GM12872 (cell line): ENCODE measurements around the gene PRRT1.

Experiments
- TF ChIP-seq, protein P1 (sequence below): IDR thresholded peaks from 3 replicates; pipeline ENCODE4 v1.5.1; 2011; ENCODE audit warnings: low read depth, mild to moderate bottlenecking, low read length, moderate library complexity; ENCODE audit not compliant: insufficient read depth

Gene PRRT1

GRCh38 chr6:32151863-32152768, at the start of gene PRRT1:
Gene PRRT1, minus strand, starts transcription at chr6:32151939. Its CDS starts 112 bp downstream, at chr6:32151827.
- TF ChIP-seq, protein P1, sequence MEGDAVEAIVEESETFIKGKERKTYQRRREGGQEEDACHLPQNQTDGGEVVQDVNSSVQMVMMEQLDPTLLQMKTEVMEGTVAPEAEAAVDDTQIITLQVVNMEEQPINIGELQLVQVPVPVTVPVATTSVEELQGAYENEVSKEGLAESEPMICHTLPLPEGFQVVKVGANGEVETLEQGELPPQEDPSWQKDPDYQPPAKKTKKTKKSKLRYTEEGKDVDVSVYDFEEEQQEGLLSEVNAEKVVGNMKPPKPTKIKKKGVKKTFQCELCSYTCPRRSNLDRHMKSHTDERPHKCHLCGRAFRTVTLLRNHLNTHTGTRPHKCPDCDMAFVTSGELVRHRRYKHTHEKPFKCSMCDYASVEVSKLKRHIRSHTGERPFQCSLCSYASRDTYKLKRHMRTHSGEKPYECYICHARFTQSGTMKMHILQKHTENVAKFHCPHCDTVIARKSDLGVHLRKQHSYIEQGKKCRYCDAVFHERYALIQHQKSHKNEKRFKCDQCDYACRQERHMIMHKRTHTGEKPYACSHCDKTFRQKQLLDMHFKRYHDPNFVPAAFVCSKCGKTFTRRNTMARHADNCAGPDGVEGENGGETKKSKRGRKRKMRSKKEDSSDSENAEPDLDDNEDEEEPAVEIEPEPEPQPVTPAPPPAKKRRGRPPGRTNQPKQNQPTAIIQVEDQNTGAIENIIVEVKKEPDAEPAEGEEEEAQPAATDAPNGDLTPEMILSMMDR, result no peak

- TF ChIP-seq, protein P1, result no peak
Observed at GRCh38 chr6:32200711-32201475, 49.2 kb upstream of the PRRT1 start.

- TF ChIP-seq, protein P1, result no peak
Observed at GRCh38 chr6:32198866-32199265, 47.1 kb upstream of the PRRT1 start.

- TF ChIP-seq, protein P1, result no peak
Observed at GRCh38 chr6:32198345-32198696, 46.6 kb upstream of the PRRT1 start.

DNA sequence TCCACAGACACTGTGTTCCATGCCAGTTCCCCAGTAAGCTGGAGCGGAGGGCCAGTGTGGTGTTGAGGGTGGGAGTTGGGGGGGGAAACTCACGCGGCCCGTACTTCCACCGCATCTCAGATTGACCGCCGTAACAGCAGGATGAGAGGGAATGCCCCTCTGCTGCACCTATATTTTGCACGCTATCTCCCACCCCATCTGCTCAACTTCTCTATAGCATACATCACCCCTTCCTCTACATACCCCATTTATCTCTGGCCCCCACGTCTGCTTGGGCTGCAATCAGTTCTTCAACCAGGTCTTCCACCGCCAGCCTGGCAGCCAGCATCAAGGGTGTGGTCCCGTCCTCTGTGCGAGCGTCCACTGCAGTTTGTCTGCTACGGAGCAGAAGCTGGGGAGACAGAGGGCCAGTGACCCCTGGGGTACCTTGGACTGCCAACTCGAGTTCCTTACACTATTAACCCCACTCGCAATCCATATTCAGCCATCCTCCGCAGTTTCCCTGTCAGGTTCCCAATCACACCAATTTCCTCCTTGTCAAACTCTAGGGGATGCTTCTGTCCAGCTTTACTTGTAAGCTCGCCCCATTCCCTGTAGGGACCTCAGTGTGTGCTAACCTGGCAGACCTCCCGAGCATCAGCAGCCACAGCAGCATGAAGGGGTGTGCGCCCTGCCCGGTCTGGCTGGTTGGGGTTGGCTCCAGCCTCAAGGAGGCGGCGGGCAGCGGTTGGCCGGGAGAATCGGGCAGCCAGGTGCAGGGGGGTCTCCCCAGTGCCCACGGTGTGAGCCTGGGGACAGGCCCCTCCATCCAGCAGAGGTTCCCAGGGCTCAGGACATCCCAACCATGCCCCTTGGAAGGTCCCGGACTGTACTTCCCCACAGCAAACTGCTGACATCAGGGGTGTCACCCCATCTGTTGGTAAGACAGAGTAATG, 45.2 kb upstream of the PRRT1 start:
- TF ChIP-seq, protein P1, result peak; percentile 15; the same call in 1 of the 3 replicates

DNA sequence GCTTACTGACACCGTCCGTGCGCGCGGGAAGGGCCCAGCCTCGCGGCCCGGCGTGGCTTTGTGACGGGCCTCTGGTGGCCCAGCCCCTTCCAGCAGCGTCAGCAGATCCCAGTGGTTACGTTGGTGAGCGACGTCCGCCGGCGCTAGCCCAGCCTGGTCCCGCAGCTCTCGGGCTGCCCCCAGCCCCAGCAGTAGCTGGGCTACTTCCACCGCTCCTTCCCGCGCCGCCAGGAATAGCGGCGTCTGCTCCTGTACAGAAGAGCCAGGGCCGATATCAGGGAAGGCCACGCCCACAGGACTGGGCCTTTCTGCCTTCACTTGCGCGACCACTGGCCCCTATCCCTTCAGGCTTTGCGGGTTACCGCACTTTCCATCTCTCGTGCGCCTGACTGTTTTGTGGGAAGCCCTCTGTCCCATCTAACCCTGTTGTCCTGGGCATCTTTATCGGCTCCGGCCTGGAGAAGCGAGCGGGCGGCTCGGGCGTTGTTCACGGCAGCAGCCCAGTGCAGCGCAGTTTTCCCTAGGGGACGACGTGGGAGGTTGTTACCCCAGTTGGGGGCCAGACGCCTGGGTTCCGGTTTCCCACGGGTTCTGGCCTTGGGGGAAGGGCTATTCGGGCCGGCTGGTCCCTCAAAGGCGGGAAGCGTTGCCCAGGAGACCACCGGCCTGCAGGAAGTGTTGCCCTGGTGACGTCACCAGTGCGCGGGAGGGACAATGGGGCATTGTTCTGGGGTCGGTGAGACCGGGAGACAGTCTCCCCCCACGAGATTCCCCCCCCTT, 44.4 kb upstream of the PRRT1 start:
- TF ChIP-seq, protein P1, result no peak
